GM10847 (cell line): ENCODE results near the gene LRTM2.

Experiments
- POLR2A ChIP-seq: IDR thresholded peaks from 2 replicates; pipeline ENCODE4 v1.6.1; 2011; ENCODE audit not compliant: insufficient read length; ENCODE audit errors: extremely low read depth

LRTM2 gene

DNA sequence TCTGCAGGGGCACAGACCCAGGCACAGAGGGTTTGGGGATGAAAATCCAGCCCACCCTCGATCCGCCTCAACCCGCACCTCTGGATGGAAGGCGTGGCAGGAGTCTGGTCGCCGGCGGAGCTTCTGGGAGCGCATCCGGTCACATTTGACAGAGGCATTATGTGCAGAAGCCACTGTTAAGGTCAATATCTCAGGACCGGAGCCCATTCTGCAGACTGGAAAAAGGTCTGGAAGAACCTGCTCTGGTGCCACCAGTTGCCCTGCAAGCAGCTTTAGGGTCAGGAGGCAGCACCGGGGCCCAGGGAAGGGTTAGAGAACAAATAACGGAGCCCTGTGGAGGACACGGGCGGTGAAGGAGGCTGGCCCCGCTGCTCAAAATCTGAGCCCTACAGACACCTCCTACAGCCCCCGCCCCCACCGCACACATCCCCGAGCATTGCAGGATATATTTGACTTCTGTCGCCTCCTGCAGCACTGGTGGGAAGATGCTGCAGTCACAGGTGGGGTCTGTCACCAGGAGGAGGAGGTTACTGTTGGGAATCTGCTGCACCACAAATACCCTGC is 25.1 kb upstream of the LRTM2 start:
- no peak for TF ChIP-seq POLR2A

DNA sequence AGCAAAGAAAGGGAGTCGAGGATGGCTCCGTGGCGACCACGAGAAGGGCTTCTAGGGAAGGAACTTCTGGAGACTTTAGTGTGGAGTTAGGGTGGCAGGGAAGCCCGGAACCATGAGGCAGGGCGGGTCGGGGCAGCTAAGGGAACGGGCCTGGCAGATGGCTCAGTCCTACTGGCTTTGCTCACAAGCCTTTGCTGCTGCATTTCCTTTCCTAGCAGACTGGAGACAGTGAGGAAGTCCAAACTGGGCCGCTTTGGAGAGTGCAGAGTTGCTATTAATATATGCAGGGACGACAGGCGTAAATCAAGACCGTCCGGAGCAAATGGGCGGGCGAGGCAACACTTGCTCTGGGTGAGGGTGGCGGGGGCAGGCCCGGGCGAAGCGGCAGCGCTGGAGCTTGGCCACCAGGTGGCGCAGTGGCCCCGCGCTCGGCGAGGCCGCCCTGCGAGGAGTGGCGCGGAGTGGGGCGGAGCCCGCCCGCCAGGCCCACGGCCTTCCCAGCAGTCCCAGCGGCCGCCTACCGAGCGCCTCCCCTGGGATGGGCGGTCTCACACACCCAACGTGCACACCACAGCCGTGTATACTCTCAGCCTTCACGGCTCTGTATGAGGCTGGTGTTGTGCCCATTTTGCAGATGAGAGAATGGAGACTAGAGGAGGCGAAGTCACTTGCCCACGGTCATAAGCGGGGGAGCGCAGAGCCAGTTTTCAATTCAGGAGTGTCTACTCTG is 24.4 kb upstream of the LRTM2 start:
- TF ChIP-seq POLR2A, result peak; percentile 85

GRCh38 chr12:1796515-1797010 is 23.8 kb upstream of the LRTM2 start:
- no peak for TF ChIP-seq POLR2A

- peak; percentile 53 for TF ChIP-seq POLR2A
Observed at GRCh38 chr12:1797011-1797901, 23.1 kb upstream of the LRTM2 start.

- TF ChIP-seq POLR2A, result no peak
Observed at GRCh38 chr12:1797991-1798640, 22.2 kb upstream of the LRTM2 start.

DNA sequence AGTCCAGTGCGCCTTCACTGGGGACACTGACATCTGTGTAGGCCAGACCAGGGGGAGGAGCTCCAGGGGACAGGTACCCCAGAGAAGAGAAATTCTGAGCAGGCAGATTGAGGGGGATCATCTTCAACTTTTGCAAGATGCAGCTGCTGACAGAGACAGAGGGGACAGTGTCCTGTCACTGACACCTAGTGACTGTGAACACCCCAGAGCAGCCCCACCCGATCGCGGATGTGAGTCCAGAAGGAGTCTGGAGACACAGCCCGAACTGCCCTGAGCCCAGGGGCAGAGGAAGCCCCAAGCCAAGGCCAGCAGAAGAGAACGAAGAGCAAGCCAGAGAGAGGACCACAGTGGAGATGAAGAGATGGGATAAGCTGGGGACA is 21.7 kb upstream of the LRTM2 start:
- TF ChIP-seq POLR2A, result no peak

GRCh38 chr12:1799051-1799881 is 21.1 kb upstream of the LRTM2 start:
- no peak for TF ChIP-seq POLR2A

- TF ChIP-seq POLR2A, result no peak
Observed at GRCh38 chr12:1799882-1800400, 20.4 kb upstream of the LRTM2 start.

- no peak for TF ChIP-seq POLR2A
Observed at GRCh38 chr12:1800401-1801302, 19.7 kb upstream of the LRTM2 start.

DNA sequence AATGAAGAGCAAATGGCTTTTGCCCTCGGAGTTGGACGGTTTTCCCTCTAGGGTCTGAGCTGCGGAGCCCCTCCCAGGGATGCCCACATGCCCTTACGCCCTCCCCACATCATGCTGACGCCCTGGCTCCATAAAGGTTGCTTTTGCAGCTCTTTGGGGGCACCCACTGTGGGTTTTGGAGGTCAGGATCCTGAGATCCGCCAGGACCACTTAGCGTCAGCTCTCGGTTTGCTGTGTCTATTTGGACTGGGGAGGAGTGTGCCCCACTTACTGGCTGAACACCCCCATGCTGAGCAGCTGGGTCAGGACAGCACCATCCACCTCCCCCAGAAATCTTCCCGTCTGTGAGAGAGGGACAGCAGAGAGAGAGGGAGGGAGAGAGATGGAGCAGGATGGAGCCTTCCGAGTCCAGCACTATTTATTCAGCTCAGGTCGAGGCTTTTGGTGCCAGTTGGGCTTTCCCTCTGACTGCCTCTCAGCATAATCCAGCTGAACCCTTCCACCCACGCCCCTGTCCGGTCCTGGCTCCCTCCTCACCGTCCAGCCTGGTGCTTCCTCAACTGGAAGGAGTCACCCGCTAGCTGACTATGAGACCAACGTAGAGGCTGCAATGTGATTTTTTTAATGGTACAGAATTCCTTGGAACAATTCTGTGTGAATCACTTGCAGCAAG is 18.9 kb upstream of the LRTM2 start:
- no peak for TF ChIP-seq POLR2A

- no peak for TF ChIP-seq POLR2A
Observed at GRCh38 chr12:1803736-1804135, 16.6 kb upstream of the LRTM2 start.

GRCh38 chr12:1804545-1805332 is 15.6 kb upstream of the LRTM2 start:
- no peak for TF ChIP-seq POLR2A
